GM12878 (cell line): ENCODE results near the gene NHSL2.

Experiments used
- BHLHE40 ChIP-seq, 2 experiments: fragments of 450-650 bp in 1 of 2; IDR thresholded peaks; 2 replicates each; pipeline ENCODE4 v1.6.1; 2011 to 2017; ENCODE audit warnings: low read depth in 2 of 2, borderline replicate concordance in 1 of 2, improper control_type of control experiment in 1 of 2, low read length in 1 of 2, mild to moderate bottlenecking in 1 of 2
- CBFB ChIP-seq: IDR thresholded peaks from 2 replicates; pipeline ENCODE4 v1.6.1; 2016; ENCODE audit warnings: antibody characterized with exemption, low read depth
- FOXK2 ChIP-seq: fragments of 450-650 bp; IDR thresholded peaks from 2 replicates; pipeline ENCODE4 v1.6.1; 2017; ENCODE audit warnings: mild to moderate bottlenecking, moderate library complexity
- HCFC1 ChIP-seq: fragments of 150-350 bp; IDR thresholded peaks from 2 replicates; pipeline ENCODE4 v1.6.1; 2014; ENCODE audit warnings: low read length
- NR2C2 ChIP-seq: IDR thresholded peaks from 2 replicates; pipeline ENCODE4 v1.6.1; 2011; ENCODE audit warnings: borderline replicate concordance, low read depth; ENCODE audit not compliant: control insufficient read depth, insufficient read length
- RCOR1 ChIP-seq: conservative IDR thresholded peaks from 2 replicates; pipeline ENCODE4 v1.6.1; 2012; ENCODE audit warnings: low read depth, low read length, improper control_type of control experiment
- ZNF274 ChIP-seq: IDR thresholded peaks from one replicate; pipeline ENCODE4 v1.8.0; 2011; ENCODE audit not compliant: insufficient read length, insufficient read depth
- TF ChIP-seq, protein P1 (sequence below): IDR thresholded peaks from 2 replicates; pipeline ENCODE4 v1.6.1; 2012; ENCODE audit warnings: low read depth, low read length, improper control_type of control experiment
- TF ChIP-seq, protein P2 (sequence below), 3 experiments: IDR thresholded peaks in 2 of 3; conservative IDR thresholded peaks in 1 of 3; 2 replicates each; pipeline ENCODE4 v1.5.1; 2011; ENCODE audit warnings: low read depth in 3 of 3, low read length in 3 of 3, mild to moderate bottlenecking in 3 of 3, control low read depth in 2 of 3, moderate library complexity in 2 of 3, inconsistent platforms in 1 of 3, mixed read lengths in 1 of 3; ENCODE audit not compliant: control insufficient read depth in 2 of 3, insufficient read depth in 1 of 3; ENCODE audit errors: extremely low read depth in 1 of 3
- TF ChIP-seq, protein P3 (sequence below): IDR thresholded peaks from 2 replicates; pipeline ENCODE4 v1.6.1; 2011; ENCODE audit warnings: borderline replicate concordance, low read depth, mild to moderate bottlenecking, moderate library complexity, low read length; ENCODE audit not compliant: insufficient read depth, poor library complexity, severe bottlenecking
- TF ChIP-seq, protein P4 (sequence below): IDR thresholded peaks from 2 replicates; pipeline ENCODE4 v1.6.1; 2011; ENCODE audit warnings: low read depth, mild to moderate bottlenecking, low read length, moderate library complexity, borderline replicate concordance; ENCODE audit errors: extremely low read depth

DNA sequence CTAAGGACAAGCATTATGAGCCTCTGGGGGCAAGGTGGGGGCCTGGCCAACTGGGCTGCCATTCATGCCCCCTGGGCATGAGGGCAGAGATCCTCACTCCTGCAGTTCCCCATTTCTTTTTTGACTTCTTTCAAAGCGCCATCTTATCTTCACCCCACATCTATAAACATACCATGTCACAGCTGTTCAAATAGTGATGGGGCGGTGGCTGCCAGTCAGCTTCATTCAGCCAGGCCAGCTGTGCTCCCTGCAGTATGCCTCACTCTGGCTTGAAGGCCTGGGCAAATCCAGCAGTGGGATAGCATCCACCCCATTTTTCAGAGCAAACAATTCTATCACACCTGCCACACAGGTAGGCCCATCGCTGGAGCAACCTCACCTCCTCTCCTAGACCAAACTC, 85.5 kb downstream of the NHSL2 start:
- TF ChIP-seq BHLHE40 (IDR thresholded peaks at IDR 0.05; ENCODE audit: borderline replicate concordance in 1 of 2, low read depth in 2 of 2, low read length in 1 of 2) (no peak), RCOR1 (no peak), FOXK2 (no peak), NR2C2 (no peak), ZNF274 (no peak), CBFB (no peak), HCFC1 (no peak)
- TF ChIP-seq, protein P1, sequence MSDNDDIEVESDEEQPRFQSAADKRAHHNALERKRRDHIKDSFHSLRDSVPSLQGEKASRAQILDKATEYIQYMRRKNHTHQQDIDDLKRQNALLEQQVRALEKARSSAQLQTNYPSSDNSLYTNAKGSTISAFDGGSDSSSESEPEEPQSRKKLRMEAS: no peak
- TF ChIP-seq, protein P2, sequence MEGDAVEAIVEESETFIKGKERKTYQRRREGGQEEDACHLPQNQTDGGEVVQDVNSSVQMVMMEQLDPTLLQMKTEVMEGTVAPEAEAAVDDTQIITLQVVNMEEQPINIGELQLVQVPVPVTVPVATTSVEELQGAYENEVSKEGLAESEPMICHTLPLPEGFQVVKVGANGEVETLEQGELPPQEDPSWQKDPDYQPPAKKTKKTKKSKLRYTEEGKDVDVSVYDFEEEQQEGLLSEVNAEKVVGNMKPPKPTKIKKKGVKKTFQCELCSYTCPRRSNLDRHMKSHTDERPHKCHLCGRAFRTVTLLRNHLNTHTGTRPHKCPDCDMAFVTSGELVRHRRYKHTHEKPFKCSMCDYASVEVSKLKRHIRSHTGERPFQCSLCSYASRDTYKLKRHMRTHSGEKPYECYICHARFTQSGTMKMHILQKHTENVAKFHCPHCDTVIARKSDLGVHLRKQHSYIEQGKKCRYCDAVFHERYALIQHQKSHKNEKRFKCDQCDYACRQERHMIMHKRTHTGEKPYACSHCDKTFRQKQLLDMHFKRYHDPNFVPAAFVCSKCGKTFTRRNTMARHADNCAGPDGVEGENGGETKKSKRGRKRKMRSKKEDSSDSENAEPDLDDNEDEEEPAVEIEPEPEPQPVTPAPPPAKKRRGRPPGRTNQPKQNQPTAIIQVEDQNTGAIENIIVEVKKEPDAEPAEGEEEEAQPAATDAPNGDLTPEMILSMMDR (IDR thresholded peaks at IDR 0.05 in 2 of 3, conservative IDR thresholded peaks at IDR 0.05 in 1 of 3; ENCODE audit: control insufficient read depth in 2 of 3, extremely low read depth in 1 of 3, insufficient read depth in 1 of 3, low read depth in 3 of 3, low read length in 3 of 3): no peak
- TF ChIP-seq, protein P3, sequence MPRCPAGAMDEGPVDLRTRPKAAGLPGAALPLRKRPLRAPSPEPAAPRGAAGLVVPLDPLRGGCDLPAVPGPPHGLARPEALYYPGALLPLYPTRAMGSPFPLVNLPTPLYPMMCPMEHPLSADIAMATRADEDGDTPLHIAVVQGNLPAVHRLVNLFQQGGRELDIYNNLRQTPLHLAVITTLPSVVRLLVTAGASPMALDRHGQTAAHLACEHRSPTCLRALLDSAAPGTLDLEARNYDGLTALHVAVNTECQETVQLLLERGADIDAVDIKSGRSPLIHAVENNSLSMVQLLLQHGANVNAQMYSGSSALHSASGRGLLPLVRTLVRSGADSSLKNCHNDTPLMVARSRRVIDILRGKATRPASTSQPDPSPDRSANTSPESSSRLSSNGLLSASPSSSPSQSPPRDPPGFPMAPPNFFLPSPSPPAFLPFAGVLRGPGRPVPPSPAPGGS: no peak
- TF ChIP-seq, protein P4, sequence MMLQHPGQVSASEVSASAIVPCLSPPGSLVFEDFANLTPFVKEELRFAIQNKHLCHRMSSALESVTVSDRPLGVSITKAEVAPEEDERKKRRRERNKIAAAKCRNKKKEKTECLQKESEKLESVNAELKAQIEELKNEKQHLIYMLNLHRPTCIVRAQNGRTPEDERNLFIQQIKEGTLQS: no peak
